GM19328 (cell line): ENCODE results near the gene ZNF354B.
"Not testable (repeated sequence)": the region's sequence is repeated elsewhere in the genome, so short reads cannot be mapped to it uniquely, and the experiment has no call there.

Experiments
- ATAC-seq: cut with Tn5 transposase; IDR thresholded peaks from one replicate; pipeline ENCODE4 v1.9.1; 2021; ENCODE audit warnings: mild to moderate bottlenecking, moderate library complexity; ENCODE audit not compliant: unreplicated experiment

Gene ZNF354B

GRCh38 chr5:178883115-178883694 lies 23.5 kb downstream of the ZNF354B start:
- ATAC-seq: not testable (repeated sequence)

- no peak for ATAC-seq
Measured at GRCh38 chr5:178883815-178884430, 24.2 kb downstream of the ZNF354B start.

GRCh38 chr5:178895615-178896571 lies 36.1 kb downstream of the ZNF354B start, which contains the start of gene ZFP2:
TSS of gene ZFP2 (plus strand) at chr5:178895913. CDS start at chr5:178931314, 35,401 bp downstream.
- ATAC-seq: no peak

GRCh38 chr5:178899289-178899688 lies 39.5 kb downstream of the ZNF354B start:
- no peak for ATAC-seq

- ATAC-seq: no peak
Measured at GRCh38 chr5:178902849-178903248, 43.1 kb downstream of the ZNF354B start.

- no peak for ATAC-seq
Measured at GRCh38 chr5:178931846-178932760, 72.3 kb downstream of the ZNF354B start.
